Natural killer cell treated with Interleukin-12 subunit alpha and Interleukin-12 subunit beta and Interleukin-15 and Interleukin-18, amount 100 ng/mL, for 72 hours (primary cell): ENCODE results near the gene TMEM238. TPM values are rescaled to one million over a fixed set of nuclear protein-coding genes. Genes with fewer than 3 reads are reported as not detected.

Source experiments
- ATAC-seq, 2 donors: fragments of 150-1000 bp; cut with Tn5 transposase in 1 of 2; sonication (Bioruptor Pico), chemical (Tn5 transposase) in 1 of 2; 2 replicates each; pipeline ENCODE4 v1.10.0; 2021
- DNase-seq: peaks from one replicate; pipeline ENCODE4 v3.0.0; 2022; ENCODE audit warnings: low spot score
- H3K27ac Mint-ChIP-seq, 2 donors: 1 replicate in 1 of 2; 2 replicates in 1 of 2; pipeline ENCODE4 v1.8.0; 2022; ENCODE audit warnings: mixed read lengths in 2 of 2, mild to moderate bottlenecking in 1 of 2, moderate library complexity in 1 of 2
- H3K27me3 Mint-ChIP-seq, 2 donors: 1 replicate in 1 of 2; 2 replicates in 1 of 2; pipeline ENCODE4 v1.8.0; 2022; ENCODE audit warnings: mixed read lengths in 2 of 2
- H3K36me3 Mint-ChIP-seq: one replicate; pipeline ENCODE4 v1.8.0; 2022; ENCODE audit warnings: mixed read lengths
- H3K4me1 Mint-ChIP-seq, 2 donors: 1 replicate in 1 of 2; 2 replicates in 1 of 2; pipeline ENCODE4 v1.8.0; 2022; ENCODE audit warnings: low read depth in 2 of 2, mixed read lengths in 2 of 2, mild to moderate bottlenecking in 1 of 2
- H3K4me3 Mint-ChIP-seq: one replicate; pipeline ENCODE4 v1.8.0; 2022; ENCODE audit warnings: mixed read lengths
- H3K9me3 Mint-ChIP-seq: 2 replicates; pipeline ENCODE4 v1.8.0; 2022; ENCODE audit warnings: mixed read lengths
- total RNA-seq, 2 donors: library from RNA; stranded (reverse); gene quantifications; one replicate each; pipeline ENCODE4 v1.2.3, GENCODE V29; 2022

The TMEM238 gene
- total RNA-seq, 2 donors from 2014 or later: 5.2 to 8.3 TPM

DNA sequence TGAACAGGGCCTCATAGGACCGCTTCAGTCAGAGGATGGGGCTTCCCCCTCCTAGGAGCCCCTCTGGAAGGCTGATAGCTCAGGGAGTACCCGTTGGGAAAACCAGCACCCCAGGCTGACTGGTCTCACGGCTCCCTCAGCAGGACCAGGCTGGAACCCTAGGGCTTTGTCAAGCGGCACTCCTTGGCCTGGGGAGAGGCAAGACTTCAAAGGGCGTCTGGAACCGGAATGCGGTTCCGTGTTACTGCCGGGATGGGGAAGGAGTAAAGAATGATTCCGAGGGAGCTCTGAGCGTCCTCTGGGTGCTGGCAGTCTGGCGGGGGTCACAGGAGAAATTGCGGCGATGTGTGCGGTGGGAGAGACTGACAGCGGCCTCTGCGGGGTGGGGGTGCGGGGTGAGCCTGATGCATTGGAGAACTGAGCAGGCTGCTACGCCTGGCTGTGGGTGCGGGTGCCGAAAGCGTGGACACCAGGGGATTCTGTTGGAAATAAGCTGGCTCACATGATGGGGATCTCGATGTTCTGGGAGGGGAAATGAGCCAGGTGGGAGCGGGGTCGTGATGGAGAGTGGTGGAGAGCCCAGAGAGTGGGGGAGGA is 31.4 kb downstream of the TMEM238 start:
- no peaks in the 10 kb centered on the region for H3K9me3 Mint-ChIP-seq
- ATAC-seq (no peak), DNase-seq (no peak)
- H3K36me3 Mint-ChIP-seq: no peaks in the 10 kb centered on the region
- peaks cover 10 to 24% of the 10 kb centered on the region in 2 donors for H3K4me1 Mint-ChIP-seq
- peaks cover 27 to 33% of the 10 kb centered on the region in 2 donors for H3K27me3 Mint-ChIP-seq
- H3K27ac Mint-ChIP-seq: no peak overlapping the region
- peak overlapping the region; percentile 66 for H3K4me3 Mint-ChIP-seq

DNA sequence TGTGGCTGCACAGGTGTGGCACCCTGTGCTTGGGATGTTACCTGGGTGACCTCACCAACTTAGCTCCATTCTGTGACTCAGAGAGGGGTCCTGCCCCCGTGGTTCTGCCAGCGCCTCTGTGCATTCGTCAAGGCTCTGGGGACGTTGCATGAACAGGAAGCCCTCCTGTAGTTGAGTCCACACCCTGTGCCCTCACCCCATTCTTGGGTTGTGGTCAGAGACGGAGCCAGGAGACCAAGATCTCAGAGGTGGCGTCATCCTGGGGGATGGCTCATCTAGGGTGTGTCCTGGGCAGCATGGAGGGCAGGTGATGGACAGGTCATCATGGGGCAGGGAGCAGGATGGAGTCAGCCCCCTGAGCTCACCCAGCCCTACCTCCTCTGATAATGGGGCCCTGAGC is 32.1 kb downstream of the TMEM238 start:
- H3K27me3 Mint-ChIP-seq: peaks cover 22 to 28% of the 10 kb centered on the region in 2 donors
- peak overlapping the region in 1 of 2 donors; percentile 24 for H3K27ac Mint-ChIP-seq
- H3K36me3 Mint-ChIP-seq: no peaks in the 10 kb centered on the region
- no peak for ATAC-seq
- H3K4me3 Mint-ChIP-seq: no peak overlapping the region
- peaks cover 10 to 24% of the 10 kb centered on the region in 2 donors for H3K4me1 Mint-ChIP-seq
- no peaks in the 10 kb centered on the region for H3K9me3 Mint-ChIP-seq
- no peak for DNase-seq

DNA sequence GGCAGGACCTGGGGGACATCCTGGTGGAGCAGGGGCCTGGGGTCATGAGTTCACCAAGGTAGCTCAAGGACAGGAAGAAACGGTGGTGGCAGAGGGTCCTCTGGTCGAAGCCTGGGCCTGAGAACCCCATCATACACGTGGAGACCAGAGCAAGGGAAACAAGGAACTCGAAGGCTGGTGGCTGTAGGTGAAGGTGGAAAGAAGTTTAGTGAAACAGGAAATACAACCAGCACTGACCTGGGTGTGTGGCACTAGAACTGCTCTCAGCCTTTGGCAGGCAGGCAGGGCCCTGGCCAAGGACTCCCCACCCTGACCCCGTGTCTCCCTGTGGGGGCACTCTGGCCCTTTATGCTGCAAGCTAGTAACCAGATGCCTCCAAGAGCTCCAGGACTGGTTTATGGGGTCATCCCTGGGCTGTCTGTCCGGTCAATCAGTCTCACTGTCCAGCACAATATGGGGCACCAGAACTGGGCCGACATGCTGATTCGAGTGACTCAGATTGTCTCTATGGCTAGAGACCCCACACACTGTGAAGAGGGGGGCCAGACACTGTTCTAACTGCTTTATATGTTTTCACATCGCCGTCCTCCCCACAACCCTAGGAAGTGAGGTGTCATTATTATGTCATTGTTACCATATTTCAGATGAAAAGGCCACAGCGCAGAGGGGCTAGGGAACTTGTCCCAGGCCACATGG is 33.3 kb downstream of the TMEM238 start:
- ATAC-seq: no peak

DNA sequence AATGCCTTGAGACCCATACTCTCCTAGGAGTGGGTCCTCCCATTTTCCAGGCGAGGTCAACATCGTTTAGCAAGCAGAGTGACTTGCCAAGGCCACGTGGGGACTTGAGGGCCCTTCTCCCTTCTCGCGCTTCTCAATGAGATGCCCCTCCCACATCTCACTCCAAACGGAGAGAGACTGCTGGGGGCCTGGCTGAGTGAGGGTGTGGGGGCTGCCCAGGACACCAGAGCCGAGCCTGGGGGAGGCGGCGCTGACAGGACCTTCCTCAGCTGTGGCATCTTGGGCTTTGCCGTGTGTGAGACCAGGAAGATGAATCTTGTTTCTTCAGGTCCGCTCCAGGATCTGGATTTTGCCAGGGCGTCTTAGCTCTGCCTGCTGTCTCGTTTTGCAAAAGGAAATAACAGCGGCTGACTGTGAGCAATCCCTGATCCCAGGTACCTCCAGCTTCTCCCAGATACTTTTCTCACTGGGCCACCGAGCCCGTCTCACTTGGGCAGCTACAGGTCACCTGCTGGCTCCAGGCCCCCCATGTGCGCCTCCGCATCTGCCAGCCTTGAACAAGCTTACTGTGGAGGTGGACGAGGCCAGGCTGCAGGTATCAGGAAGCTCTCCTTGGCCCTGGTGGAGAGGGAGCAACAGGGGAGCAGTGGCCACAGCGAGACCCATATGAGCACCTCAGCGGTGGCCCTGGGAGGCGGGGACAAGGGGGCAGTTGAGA is 35.6 kb downstream of the TMEM238 start:
- peaks cover 10 to 24% of the 10 kb centered on the region in 2 donors for H3K4me1 Mint-ChIP-seq
- DNase-seq: no peak
- no peak for ATAC-seq
- peaks cover 21 to 26% of the 10 kb centered on the region in 2 donors for H3K27me3 Mint-ChIP-seq
- H3K27ac Mint-ChIP-seq: no peak overlapping the region
- H3K4me3 Mint-ChIP-seq: no peak overlapping the region
- H3K9me3 Mint-ChIP-seq: no peaks in the 10 kb centered on the region
- H3K36me3 Mint-ChIP-seq: no peaks in the 10 kb centered on the region

More for the DNA sequence above, 33.3 kb downstream of the TMEM238 start:
- Mint-ChIP-seq H3K4me3 (no peak overlapping the region), H3K4me1 (peaks cover 10 to 24% of the 10 kb centered on the region in 2 donors), H3K9me3 (no peaks in the 10 kb centered on the region), H3K27ac (peak overlapping the region in 1 of 2 donors; percentile 24), H3K27me3 (peaks cover 21 to 26% of the 10 kb centered on the region in 2 donors), H3K36me3 (no peaks in the 10 kb centered on the region)
- no peak for DNase-seq

DNA sequence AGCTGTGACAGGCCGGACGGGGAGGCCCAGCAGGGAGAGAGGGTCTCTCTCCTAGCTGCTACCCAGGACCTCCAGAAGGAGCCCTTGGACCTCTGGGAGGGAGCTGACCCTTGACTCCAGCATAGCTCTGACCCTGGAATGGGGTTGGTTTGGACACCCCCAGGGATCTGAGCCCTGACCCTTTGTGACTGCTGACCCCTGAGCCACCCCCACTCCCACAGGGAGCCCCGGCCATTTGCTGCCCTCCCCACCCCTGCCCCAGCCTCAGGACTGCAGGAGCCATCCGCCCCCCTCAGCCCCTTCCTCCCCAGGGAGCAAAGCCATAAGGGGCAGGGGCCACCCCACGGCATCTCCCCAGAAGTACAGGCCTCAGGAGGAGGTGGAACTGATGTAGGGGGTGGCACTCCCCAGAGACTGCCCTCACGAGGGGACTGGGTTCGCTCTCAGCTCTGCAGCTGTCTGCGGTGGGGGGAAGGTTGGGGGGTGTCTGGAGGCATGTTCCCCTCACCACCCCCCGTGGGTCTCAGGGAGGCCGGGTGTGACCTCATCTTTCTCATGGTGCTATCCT is 36.6 kb downstream of the TMEM238 start:
- no peak overlapping the region for H3K27ac Mint-ChIP-seq
- ATAC-seq (no peak), DNase-seq (no peak)
- peaks cover 14 to 17% of the 10 kb centered on the region in 2 donors for H3K27me3 Mint-ChIP-seq
- no peaks in the 10 kb centered on the region for H3K36me3 Mint-ChIP-seq
- H3K9me3 Mint-ChIP-seq: no peaks in the 10 kb centered on the region
- no peak overlapping the region for H3K4me3 Mint-ChIP-seq
- peaks cover under 1 to 14% of the 10 kb centered on the region in 2 donors for H3K4me1 Mint-ChIP-seq

DNA sequence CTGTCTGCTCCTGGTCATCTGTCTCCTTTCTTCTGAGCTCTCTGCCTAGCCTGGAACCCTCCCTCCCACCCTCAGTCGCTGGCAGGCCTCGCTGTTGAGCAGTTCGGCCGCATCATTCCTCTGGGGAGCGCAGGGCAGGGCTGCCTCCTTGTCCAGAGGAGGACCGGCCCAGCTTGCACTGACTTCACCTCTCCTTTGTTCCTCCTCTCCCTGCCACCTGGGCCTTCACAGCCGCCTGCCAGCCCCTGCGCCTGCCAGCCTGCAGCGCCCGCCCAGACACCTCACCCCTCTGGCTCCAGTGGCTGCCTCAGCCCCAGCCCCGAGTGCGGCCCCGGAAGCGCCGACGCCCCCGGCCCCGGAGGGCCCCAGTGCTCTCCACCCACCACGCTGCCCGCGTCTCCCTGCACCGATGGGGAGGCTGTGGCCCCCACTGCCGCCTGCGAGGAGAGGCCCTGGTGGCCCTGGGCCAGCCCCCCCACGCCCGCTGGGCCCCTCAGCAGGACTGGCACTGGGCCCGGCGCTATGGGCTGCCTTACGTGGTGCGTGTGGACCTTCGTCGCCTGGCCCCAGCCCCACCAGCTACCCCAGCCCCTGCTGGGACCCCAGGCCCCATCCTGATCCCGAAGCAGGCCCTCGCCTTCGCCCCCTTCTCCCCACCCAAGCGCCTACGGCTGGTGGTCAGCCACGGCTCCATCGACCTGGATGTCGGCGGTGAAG is 37.2 kb downstream of the TMEM238 start:
- peaks cover 9 to 10% of the 10 kb centered on the region in 2 donors for H3K27me3 Mint-ChIP-seq
- no peak for DNase-seq
- no peak overlapping the region for H3K4me3 Mint-ChIP-seq
- H3K4me1 Mint-ChIP-seq: peaks cover 0 to 11% of the 10 kb centered on the region in 2 donors
- ATAC-seq: no peak
- no peak overlapping the region for H3K27ac Mint-ChIP-seq
- no peaks in the 10 kb centered on the region for H3K36me3 Mint-ChIP-seq
- no peaks in the 10 kb centered on the region for H3K9me3 Mint-ChIP-seq

DNA sequence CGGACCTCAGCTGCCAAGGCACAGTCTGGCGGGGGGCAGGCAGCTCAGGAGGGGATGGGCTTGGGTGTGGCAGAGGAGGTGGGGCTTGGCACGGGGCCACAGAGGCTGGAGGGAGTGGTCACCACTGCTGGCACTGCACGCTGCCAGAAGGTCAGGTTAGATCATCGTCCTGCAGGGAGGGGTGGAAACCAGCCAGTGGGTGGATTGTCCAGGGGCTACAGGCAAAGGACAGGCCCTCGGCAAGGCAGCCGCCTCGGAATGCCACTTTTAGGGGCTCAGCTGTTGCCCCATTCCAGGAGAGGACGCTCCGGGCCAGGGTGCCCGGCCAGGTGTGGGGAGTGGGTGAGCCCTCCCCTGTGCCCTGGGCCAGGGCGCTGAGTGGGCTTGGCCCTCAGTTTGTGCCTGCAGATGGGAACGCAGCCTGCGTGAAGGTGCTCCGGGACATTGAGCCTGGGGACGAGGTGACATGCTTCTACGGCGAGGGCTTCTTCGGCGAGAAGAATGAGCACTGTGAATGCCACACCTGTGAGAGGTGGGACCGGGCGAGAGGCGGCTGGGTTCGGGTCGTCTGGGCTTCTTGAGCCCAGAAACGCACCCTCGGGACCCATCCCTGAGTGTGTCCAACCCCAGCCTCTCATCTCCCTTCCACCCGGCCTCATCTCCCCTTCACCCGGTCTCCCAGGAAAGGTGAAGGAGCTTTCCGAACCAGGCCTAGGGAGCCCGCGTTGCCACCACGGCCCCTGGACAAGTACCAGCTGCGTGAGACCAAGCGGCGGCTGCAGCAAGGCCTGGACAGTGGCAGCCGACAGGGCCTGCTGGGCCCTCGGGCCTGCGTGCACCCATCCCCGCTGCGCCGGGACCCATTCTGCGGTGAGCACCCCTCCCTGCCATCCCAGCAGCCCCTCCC is 38.0 kb downstream of the TMEM238 start:
- DNase-seq: no peak
- Mint-ChIP-seq H3K4me1 (peaks cover 4 to 7% of the 10 kb centered on the region in 2 donors), H3K9me3 (no peaks in the 10 kb centered on the region), H3K27ac (no peak overlapping the region), H3K36me3 (no peaks in the 10 kb centered on the region), H3K27me3 (peaks cover under 1 to 2% of the 10 kb centered on the region in 2 donors), H3K4me3 (no peak overlapping the region)
- no peak for ATAC-seq

DNA sequence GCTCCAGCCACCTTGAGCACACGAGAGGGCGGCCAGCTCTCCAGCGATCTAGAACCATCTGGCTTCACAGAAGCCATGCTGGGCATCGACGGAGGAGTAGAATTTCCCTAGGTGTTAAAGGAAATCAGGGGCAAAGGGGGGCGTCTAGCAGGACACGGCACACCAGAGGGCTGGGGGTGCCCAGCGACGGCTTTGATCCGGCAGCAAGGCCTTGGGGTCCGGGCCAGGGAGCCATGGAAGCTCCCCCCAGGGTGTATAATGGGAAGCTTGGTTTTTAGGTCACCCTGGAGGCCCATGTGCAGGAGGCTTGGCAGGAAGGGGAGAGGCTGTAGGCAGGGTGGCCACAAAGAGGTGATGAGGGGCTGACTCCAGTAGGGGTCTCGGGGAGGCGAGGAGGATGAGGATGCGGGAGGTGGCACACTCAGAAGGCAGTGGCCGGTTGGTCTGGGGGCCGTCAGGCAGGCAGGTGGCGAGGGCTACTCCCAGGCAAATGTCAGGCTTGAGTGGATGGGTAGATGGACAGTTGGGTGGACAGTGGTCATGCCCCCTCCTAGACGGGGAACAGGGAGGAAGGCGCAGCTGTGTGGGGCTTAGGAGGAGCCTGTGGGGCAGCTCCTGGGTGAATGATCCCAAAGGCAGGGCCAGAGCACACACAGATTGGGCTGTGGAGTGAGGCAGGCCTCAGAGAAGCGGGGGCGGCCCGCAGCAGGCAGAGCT is 38.8 kb downstream of the TMEM238 start:
- DNase-seq: no peak
- Mint-ChIP-seq H3K27ac (no peak overlapping the region), H3K9me3 (no peaks in the 10 kb centered on the region), H3K27me3 (no peaks in the 10 kb centered on the region), H3K4me1 (peaks cover 4 to 10% of the 10 kb centered on the region in 2 donors), H3K4me3 (no peak overlapping the region), H3K36me3 (no peaks in the 10 kb centered on the region)
- no peak for ATAC-seq

DNA sequence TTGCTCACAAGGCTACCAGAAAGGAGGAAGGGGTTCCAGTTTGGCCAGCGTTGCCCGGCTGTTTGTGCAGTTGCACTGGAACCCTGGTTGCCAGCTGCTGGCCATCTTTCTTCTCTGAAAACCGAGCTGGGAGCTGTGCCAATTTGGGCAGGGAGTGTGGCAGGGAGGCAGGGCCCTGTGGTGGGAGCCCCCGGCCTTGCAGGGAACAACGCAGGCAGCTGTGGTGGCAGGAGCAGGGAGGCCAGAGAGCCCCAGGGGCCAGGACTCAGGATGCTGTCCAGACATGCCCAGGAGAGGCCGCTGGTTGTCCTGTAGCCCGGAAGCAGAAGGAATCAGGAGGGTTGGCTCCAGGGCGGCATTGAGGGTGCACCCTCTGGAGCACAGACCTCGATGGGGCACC is 39.6 kb downstream of the TMEM238 start:
- Mint-ChIP-seq H3K4me1 (peaks cover 9 to 13% of the 10 kb centered on the region in 2 donors), H3K36me3 (no peaks in the 10 kb centered on the region), H3K27ac (no peak overlapping the region), H3K27me3 (no peaks in the 10 kb centered on the region), H3K4me3 (no peak overlapping the region), H3K9me3 (no peaks in the 10 kb centered on the region)
- ATAC-seq (no peak), DNase-seq (no peak)

DNA sequence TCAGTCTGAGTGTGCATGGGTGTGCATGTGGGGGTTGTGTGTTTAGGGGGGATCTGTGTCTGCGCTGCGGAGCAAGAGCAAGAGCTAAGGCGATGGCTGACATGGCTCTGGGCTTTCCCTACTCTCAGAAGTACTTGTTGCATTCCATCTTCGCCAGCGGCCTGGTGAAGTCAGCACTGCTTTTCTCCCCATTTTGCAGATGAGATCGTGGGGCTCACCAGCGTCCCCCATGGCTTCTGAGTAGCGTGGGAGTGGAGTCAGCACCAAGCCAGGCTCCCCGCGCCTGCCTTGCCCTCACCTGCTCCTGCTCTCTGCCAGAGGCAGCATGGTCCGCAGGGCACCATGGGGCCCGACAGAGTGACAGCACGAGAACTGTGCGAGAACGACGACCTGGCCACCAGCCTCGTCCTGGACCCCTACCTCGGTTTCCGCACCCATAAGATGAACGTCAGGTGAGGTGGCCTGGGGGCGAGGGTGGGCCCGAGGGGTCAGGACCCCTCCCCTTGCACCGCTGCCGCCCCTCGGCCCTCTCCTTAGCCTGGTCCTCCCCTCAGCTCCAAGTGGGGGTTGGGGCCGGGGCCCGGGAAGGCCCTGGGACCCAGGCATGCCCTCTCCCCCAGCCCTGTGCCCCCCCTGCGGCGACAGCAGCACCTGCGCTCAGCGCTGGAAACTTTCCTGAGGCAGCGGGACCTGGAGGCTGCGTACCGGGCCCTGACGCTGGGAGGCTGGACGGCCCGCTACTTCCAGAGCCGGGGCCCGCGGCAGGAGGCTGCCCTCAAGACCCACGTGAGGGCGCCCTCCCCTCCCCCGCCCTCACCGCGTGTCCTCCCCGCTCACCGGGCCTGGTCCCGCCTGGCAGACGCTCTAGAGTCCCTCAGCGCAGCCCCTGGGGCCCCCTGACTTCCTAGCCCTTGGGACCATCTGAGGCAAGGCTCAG is 42.2 kb downstream of the TMEM238 start:
- peaks cover 0 to 3% of the 10 kb centered on the region in 2 donors for H3K27me3 Mint-ChIP-seq
- ATAC-seq: no peak

DNA sequence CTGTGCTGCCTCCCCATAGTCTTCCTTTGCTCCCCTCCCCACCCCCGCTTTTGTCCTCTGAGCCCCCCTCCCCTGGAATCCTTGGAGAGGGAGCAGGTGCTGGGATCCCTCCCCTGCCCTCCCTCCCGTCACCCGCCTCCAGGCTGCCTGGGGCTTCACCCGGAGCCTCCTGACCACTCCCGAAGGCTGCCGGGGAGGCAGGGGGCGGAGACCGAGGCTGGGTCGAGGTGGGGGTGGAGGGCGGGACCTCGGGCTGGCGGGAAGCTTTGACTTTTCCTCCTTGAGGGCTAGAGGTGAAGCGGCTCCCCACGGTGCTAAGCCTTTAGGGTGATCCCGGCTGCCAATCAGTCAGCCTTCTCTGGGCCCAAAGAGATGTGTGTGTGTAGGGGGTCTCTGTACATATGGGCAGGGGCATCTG is 42.9 kb downstream of the TMEM238 start:
- Mint-ChIP-seq H3K27ac (peak overlapping the region; percentile 95 to 97), H3K4me3 (peak overlapping the region; percentile 95), H3K27me3 (peaks cover 0 to 7% of the 10 kb centered on the region in 2 donors), H3K4me1 (peaks cover 20 to 22% of the 10 kb centered on the region in 2 donors), H3K36me3 (no peaks in the 10 kb centered on the region), H3K9me3 (no peaks in the 10 kb centered on the region)
- DNase-seq: no peak
- no peak for ATAC-seq

More for the DNA sequence above, 42.2 kb downstream of the TMEM238 start:
- peaks cover 20 to 22% of the 10 kb centered on the region in 2 donors for H3K4me1 Mint-ChIP-seq
- no peaks in the 10 kb centered on the region for H3K9me3 Mint-ChIP-seq
- peak overlapping the region; percentile 95 for H3K4me3 Mint-ChIP-seq
- H3K27ac Mint-ChIP-seq: no peak overlapping the region
- DNase-seq: no peak
- no peaks in the 10 kb centered on the region for H3K36me3 Mint-ChIP-seq
